ENCODE measurements around the gene MACF1.

DNA sequence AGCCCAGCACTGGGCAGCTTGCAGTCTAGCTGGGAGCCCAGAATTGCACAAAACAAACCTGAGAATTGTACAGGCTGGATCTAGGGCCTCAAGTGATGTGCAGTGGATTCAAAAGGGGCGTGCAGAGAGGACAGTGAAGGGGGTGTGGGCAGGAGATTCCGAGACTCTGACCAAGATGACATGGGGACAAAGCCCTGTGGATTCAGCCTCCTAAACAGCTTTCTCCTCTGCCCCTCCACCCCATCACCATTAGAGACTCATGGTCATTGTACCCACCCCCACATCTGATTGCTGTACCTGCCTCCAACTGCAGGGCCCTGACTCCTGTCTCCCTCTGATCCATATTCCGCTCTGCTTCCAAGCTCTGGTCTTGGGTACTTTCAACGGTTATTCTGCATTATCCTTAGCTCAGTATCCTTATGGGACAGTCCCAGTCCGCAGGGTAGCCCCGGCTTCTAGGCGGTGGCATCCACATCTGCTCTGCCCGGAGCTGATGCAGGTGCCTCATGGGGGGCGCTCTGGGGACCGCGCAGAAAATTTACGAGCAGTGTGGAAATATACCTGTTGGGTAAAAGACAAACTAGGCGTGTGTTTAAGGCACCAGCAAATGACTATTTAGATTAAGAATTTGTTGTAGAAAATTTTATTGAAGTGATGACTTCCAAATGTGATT, 285.2 kb downstream of the MACF1 start:
- TF ChIP-seq CTCF (IDR thresholded peaks at IDR 0.05) (no peak), POLR2AphosphoS5 (IDR thresholded peaks at IDR 0.05) (no peak), POLR2A (IDR thresholded peaks at IDR 0.05) (no peak)
